GM19035 (cell line): Measurements from ENCODE around the gene UTP3.
"Not testable (repeated sequence)": the region's sequence is repeated elsewhere in the genome, so short reads cannot be mapped to it uniquely, and the experiment has no call there.

Source experiments
- ATAC-seq: cut with Tn5 transposase; IDR thresholded peaks from one replicate; pipeline ENCODE4 v1.9.1; 2021; ENCODE audit not compliant: unreplicated experiment

The UTP3 gene

GRCh38 chr4:70714079-70714887 is 26.0 kb downstream of the UTP3 start:
- peak; percentile 54 for ATAC-seq

- no peak for ATAC-seq
Measured at GRCh38 chr4:70715097-70715496, 26.8 kb downstream of the UTP3 start.

GRCh38 chr4:70718811-70719604 is 30.7 kb downstream of the UTP3 start:
- ATAC-seq = no peak

- no peak for ATAC-seq
Measured at GRCh38 chr4:70721747-70722146, 33.4 kb downstream of the UTP3 start, which contains the start of gene RUFY3. Gene RUFY3, plus strand, starts transcription at chr4:70721964. Its CDS starts 610 bp downstream, at chr4:70722574.

- ATAC-seq = no peak
Measured at GRCh38 chr4:70722199-70722791, 34.0 kb downstream of the UTP3 start.

- ATAC-seq = no peak
Measured at GRCh38 chr4:70724463-70724862, 36.1 kb downstream of the UTP3 start.

GRCh38 chr4:70725633-70726032 is 37.3 kb downstream of the UTP3 start:
- ATAC-seq = no peak

GRCh38 chr4:70726515-70726914 is 38.2 kb downstream of the UTP3 start:
- ATAC-seq = not testable (repeated sequence)

GRCh38 chr4:70728091-70728490 is 39.8 kb downstream of the UTP3 start:
- no peak for ATAC-seq

GRCh38 chr4:70732878-70733277 is 44.5 kb downstream of the UTP3 start:
- not testable (repeated sequence) for ATAC-seq

GRCh38 chr4:70734168-70734954 is 46.0 kb downstream of the UTP3 start:
- ATAC-seq = peak; percentile 81

- ATAC-seq = no peak
Measured at GRCh38 chr4:70734971-70735370, 46.6 kb downstream of the UTP3 start.

- not testable (repeated sequence) for ATAC-seq
Measured at GRCh38 chr4:70735915-70736314, 47.6 kb downstream of the UTP3 start.

GRCh38 chr4:70737006-70737405 is 48.7 kb downstream of the UTP3 start:
- no peak for ATAC-seq

GRCh38 chr4:70737409-70737808 is 49.1 kb downstream of the UTP3 start:
- no peak for ATAC-seq

GRCh38 chr4:70739496-70740337 is 51.4 kb downstream of the UTP3 start:
- no peak for ATAC-seq
